ENCODE data around the gene MICALL1. TPM values are rescaled to one million over a fixed set of nuclear protein-coding genes. Genes with fewer than 3 reads are reported as not detected.
"Not testable (repeated sequence)": the region's sequence is repeated elsewhere in the genome, so short reads cannot be mapped to it uniquely, and the experiment has no call there.

MICALL1 gene
- total RNA-seq, 1 donor = 24.7 TPM

DNA sequence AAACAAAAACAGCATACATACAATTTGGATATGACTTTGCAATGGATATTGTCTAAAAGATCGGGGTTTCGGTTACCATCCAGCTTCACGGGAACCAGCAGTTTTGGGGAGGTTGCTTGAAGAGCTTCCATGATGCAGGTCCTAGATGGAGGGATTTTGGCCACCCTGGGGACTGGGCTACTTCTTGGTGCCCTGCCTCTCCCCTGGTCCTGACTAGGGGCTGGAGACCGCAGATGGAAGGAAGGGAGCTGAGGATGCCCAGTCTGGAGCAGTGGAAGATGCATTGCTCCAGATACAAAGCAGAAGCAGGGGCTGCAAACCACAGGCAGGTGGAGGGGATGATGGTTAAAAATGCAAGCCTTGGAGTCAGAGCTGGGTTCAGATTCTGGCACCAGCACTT lies 64.8 kb downstream of the MICALL1 start:
- no peak overlapping the region for H3K4me3 ChIP-seq (ENCODE audit: low read depth, low read length)
- DNase-seq (ENCODE audit: low read depth) = no peak
- TF ChIP-seq, protein P1, sequence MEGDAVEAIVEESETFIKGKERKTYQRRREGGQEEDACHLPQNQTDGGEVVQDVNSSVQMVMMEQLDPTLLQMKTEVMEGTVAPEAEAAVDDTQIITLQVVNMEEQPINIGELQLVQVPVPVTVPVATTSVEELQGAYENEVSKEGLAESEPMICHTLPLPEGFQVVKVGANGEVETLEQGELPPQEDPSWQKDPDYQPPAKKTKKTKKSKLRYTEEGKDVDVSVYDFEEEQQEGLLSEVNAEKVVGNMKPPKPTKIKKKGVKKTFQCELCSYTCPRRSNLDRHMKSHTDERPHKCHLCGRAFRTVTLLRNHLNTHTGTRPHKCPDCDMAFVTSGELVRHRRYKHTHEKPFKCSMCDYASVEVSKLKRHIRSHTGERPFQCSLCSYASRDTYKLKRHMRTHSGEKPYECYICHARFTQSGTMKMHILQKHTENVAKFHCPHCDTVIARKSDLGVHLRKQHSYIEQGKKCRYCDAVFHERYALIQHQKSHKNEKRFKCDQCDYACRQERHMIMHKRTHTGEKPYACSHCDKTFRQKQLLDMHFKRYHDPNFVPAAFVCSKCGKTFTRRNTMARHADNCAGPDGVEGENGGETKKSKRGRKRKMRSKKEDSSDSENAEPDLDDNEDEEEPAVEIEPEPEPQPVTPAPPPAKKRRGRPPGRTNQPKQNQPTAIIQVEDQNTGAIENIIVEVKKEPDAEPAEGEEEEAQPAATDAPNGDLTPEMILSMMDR (IDR thresholded peaks at IDR 0.05; ENCODE audit: insufficient read depth, low read length) = no peak

DNA sequence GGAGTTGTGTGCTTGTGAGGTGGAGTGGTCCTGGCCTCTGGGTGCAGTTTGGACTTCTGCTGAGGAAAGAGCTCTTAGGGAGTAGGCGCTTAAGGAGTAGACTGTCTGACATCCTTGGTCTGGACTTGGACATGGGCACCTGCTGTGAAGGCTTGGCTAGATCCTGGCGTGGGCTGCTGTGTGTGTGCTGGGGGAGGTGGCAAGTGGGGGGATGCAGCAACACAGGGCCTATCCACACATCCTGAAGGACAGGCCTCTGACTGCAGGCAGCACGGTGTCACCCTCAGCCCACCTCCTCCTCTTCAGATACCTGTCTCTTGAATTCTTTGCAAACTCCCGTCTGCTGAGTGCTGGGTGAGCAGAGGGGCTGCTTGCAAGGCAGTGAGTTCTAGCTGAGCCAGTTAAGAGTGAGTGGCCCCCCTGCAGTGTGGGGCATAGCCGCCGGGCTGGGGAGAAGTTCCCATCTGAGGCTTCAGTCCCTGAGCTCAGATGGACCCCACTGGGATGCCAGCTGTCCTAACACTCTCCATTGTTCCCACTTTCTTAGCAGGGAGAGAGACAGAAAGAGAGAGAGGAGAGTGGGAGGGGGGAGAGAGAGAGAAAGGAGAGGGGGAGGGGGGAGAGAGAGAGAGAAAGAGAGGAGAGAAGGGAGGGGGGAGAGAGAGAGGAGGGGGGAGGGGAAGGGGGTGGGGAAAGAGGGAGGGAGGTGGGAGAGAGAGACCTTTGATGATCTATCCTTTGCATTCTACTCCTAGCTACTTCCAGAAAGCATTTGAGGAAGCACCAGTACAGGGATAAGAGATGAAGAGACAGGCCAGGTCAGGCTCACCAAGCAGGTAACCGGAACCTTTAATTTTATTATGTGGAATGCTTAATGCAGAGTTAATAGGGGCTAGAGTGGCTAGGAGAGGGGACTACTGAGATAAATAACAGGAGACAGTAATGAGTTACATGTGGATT lies 65.7 kb downstream of the MICALL1 start:
- DNase-seq (ENCODE audit: low read depth) = no peak
- H3K4me3 ChIP-seq (ENCODE audit: low read depth, low read length) = no peak overlapping the region
- TF ChIP-seq, protein P1 (IDR thresholded peaks at IDR 0.05; ENCODE audit: insufficient read depth, low read length) = no peak

DNA sequence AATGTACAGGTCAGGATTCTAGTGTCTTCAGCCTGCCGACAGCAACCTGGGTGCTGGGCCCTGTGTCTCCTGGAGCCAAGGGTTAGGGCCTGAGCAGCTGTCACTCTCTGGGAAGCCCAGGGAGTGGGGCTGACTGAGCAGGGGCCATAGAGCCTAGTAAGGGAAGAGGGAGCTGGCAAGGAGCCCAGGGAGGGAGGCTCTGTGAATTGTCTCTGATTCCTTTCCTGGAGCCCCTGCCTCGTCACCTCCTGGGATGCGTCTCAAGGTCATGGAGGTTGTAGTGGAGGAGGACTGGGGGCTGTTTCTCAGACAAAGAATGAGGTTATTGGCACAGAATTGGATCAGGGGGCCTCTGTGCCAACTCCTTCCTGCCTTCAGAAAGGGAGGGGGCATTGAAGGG lies 66.4 kb downstream of the MICALL1 start:
- H3K4me3 ChIP-seq (ENCODE audit: low read depth, low read length) = no peak overlapping the region
- DNase-seq (ENCODE audit: low read depth) = no peak
- TF ChIP-seq, protein P1 (IDR thresholded peaks at IDR 0.05; ENCODE audit: insufficient read depth, low read length) = no peak

- H3K4me3 ChIP-seq (ENCODE audit: low read depth, low read length) = no peak overlapping the region
- TF ChIP-seq, protein P1 (IDR thresholded peaks at IDR 0.05; ENCODE audit: insufficient read depth, low read length) = no peak
- DNase-seq (ENCODE audit: low read depth) = no peak
Measured at GRCh38 chr22:37973271-37974170, 67.4 kb downstream of the MICALL1 start.

DNA sequence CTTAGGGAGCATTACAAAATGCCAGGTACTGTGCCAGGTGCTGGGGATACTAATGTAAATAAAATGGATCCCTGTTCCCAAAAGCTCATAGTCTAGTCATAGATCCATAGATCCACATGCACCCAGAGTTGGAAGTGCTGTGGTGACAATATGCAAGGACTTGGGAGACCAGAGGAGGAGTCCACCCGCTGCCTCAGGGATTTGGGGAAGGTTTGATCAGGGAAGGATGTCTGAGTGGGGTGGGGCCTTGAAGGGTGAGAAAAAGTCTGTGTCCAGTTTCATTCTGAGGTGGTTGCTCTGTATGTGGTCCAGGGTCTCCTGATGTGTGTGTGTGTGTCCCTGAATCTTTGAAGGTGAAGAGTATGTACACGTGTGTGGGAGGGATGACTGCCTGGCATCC lies 69.1 kb downstream of the MICALL1 start:
- DNase-seq (ENCODE audit: low read depth) = no peak
- TF ChIP-seq, protein P1 (IDR thresholded peaks at IDR 0.05; ENCODE audit: insufficient read depth, low read length) = no peak
- H3K4me3 ChIP-seq (ENCODE audit: low read depth, low read length) = no peak overlapping the region

DNA sequence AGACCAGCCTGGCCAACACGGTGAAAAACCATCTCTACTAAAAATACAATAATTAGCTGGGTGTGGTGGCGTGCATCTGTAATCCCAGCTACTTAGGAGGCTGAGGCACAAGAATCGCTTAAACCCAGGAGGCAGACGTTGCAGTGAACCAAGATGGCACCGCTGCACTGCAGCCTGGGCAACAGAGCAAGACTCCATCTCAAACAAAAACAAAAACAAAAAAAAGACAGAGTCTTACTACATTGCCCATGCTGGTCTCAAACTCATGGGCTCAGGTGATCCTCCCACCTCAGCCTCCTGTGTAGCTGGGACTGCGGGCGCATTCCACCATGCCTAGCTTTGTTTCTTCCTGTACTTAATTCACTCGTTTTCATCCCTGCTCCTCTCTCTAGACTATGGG lies 69.9 kb downstream of the MICALL1 start:
- not testable (repeated sequence) for DNase-seq (ENCODE audit: low read depth); H3K4me3 ChIP-seq (ENCODE audit: low read depth, low read length)

DNA sequence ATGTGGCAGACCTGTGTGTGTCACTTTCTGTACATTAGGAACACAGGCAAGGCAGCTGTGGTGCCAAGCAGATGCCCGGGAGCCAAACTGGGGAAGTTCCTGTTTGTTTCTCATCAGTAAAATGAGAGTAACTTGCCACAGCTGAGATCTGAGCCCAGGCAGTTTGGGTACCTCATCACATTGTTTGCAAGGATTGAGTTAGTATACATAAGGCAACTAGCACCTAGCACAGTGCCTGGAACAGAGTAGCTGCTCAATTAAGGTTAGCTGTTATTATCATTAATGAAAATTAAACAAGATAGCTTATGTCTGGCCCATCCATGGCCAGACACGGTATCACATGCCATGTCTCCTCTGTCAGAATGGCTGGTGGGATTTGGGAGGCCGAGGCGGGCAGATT lies 70.5 kb downstream of the MICALL1 start:
- H3K4me3 ChIP-seq (ENCODE audit: low read depth, low read length) = no peak overlapping the region
- TF ChIP-seq, protein P1 (IDR thresholded peaks at IDR 0.05; ENCODE audit: insufficient read depth, low read length) = no peak
- no peak for DNase-seq (ENCODE audit: low read depth)

All from fibroblast of the aortic adventitia (primary cell).